Measurements from ENCODE around the gene CEACAM8. TPM values are rescaled to one million over a fixed set of nuclear protein-coding genes. Genes with fewer than 3 reads are reported as not detected.
"Not testable (repeated sequence)": the region's sequence is repeated elsewhere in the genome, so short reads cannot be mapped to it uniquely, and the experiment has no call there.

Gene CEACAM8
- total RNA-seq (1.7 TPM), polyA plus RNA-seq (0.41 TPM)
- long read RNA-seq, donor 1: 0 reads
- long read RNA-seq, donor 2: 0 reads
- long read RNA-seq, donor 3: 0 reads
- long read RNA-seq, donor 4: 0 reads
- long read RNA-seq, donor 5: 0 reads
- long read RNA-seq, donor 6: 0 reads
- long read RNA-seq, donor 7: 0 reads
- long read RNA-seq, donor 8: 0 reads
- long read RNA-seq, donor 9: 0 reads
- long read RNA-seq, donor 10: 0 reads

- no peaks in the 10 kb centered on the region for H3K27me3 ChIP-seq (ENCODE audit: control insufficient read depth in 2 of 2, insufficient read depth in 1 of 2, low read length in 1 of 2)
- H3K27ac ChIP-seq (ENCODE audit: low read depth in 1 of 2, low read length in 1 of 2): no peak within 1 kb of the TSS
- no peak for DNase-seq (ENCODE audit: low read depth in 6 of 9, low spot score in 9 of 9)
- H3K9me3 ChIP-seq (ENCODE audit: control insufficient read depth in 2 of 2, insufficient read depth in 1 of 2, low read length in 1 of 2): no peaks in the 10 kb centered on the region
- WGBS: 82% methylated on average over 10 of the region's 10 CpGs
- H3K36me3 ChIP-seq (ENCODE audit: control insufficient read depth in 2 of 2, insufficient read depth in 2 of 2, low read length in 1 of 2): no peaks in the 10 kb centered on the region
- no peak within 1 kb of the TSS for H3K4me3 ChIP-seq (ENCODE audit: low read length in 2 of 2)
- H3K4me1 ChIP-seq (ENCODE audit: control insufficient read depth in 2 of 2, insufficient read depth in 2 of 2, low read length in 2 of 2): no peaks in the 10 kb centered on the region
These were observed at the start of gene CEACAM8 for GRCh38 chr19:42594617-42595489. Gene CEACAM8 (minus strand): TSS chr19:42594924. CDS start chr19:42594828, 96 bp downstream.

GRCh38 chr19:42639324-42640092 lies 44.8 kb upstream of the CEACAM8 start:
- 97% methylated on average over 49 of the region's 58 CpGs for WGBS
- H3K4me3 ChIP-seq (ENCODE audit: low read length in 2 of 2); H3K27me3 ChIP-seq (ENCODE audit: control insufficient read depth in 2 of 2, insufficient read depth in 1 of 2, low read length in 1 of 2); H3K4me1 ChIP-seq (ENCODE audit: control insufficient read depth in 2 of 2, insufficient read depth in 2 of 2, low read length in 2 of 2); H3K27ac ChIP-seq (ENCODE audit: low read depth in 1 of 2, low read length in 1 of 2); H3K9me3 ChIP-seq (ENCODE audit: control insufficient read depth in 2 of 2, insufficient read depth in 1 of 2, low read length in 1 of 2); H3K36me3 ChIP-seq (ENCODE audit: control insufficient read depth in 2 of 2, insufficient read depth in 2 of 2, low read length in 1 of 2); DNase-seq (ENCODE audit: low read depth in 6 of 9, low spot score in 9 of 9): not testable (repeated sequence)

GRCh38 chr19:42635233-42635539 lies 40.5 kb upstream of the CEACAM8 start:
- Histone ChIP-seq H3K36me3 (ENCODE audit: control insufficient read depth in 2 of 2, insufficient read depth in 2 of 2, low read length in 1 of 2) (no peaks in the 10 kb centered on the region), H3K4me1 (ENCODE audit: control insufficient read depth in 2 of 2, insufficient read depth in 2 of 2, low read length in 2 of 2) (no peaks in the 10 kb centered on the region), H3K27me3 (ENCODE audit: control insufficient read depth in 2 of 2, insufficient read depth in 1 of 2, low read length in 1 of 2) (no peaks in the 10 kb centered on the region), H3K9me3 (ENCODE audit: control insufficient read depth in 2 of 2, insufficient read depth in 1 of 2, low read length in 1 of 2) (no peaks in the 10 kb centered on the region), H3K27ac (ENCODE audit: low read depth in 1 of 2, low read length in 1 of 2) (no peak overlapping the region), H3K4me3 (ENCODE audit: low read length in 2 of 2) (no peak overlapping the region)
- 93% methylated on average over 1 of the region's 1 CpG for WGBS
- DNase-seq (ENCODE audit: low read depth in 6 of 9, low spot score in 9 of 9): no peak

- Histone ChIP-seq H3K4me3 (ENCODE audit: low read length in 2 of 2) (no peak overlapping the region), H3K9me3 (ENCODE audit: control insufficient read depth in 2 of 2, insufficient read depth in 1 of 2, low read length in 1 of 2) (no peaks in the 10 kb centered on the region), H3K4me1 (ENCODE audit: control insufficient read depth in 2 of 2, insufficient read depth in 2 of 2, low read length in 2 of 2) (no peaks in the 10 kb centered on the region), H3K36me3 (ENCODE audit: control insufficient read depth in 2 of 2, insufficient read depth in 2 of 2, low read length in 1 of 2) (no peaks in the 10 kb centered on the region), H3K27ac (ENCODE audit: low read depth in 1 of 2, low read length in 1 of 2) (no peak overlapping the region), H3K27me3 (ENCODE audit: control insufficient read depth in 2 of 2, insufficient read depth in 1 of 2, low read length in 1 of 2) (no peaks in the 10 kb centered on the region)
- DNase-seq (ENCODE audit: low read depth in 6 of 9, low spot score in 9 of 9): peak in 4 of 9 donors; percentile 9 to 21 (median 16)
- 83% methylated on average over 5 of the region's 5 CpGs for WGBS
These were observed 39.9 kb upstream of the CEACAM8 start for GRCh38 chr19:42634409-42635232.

GRCh38 chr19:42629191-42629590 lies 34.5 kb upstream of the CEACAM8 start:
- Histone ChIP-seq H3K4me1 (ENCODE audit: control insufficient read depth in 2 of 2, insufficient read depth in 2 of 2, low read length in 2 of 2) (no peaks in the 10 kb centered on the region), H3K36me3 (ENCODE audit: control insufficient read depth in 2 of 2, insufficient read depth in 2 of 2, low read length in 1 of 2) (no peaks in the 10 kb centered on the region), H3K27me3 (ENCODE audit: control insufficient read depth in 2 of 2, insufficient read depth in 1 of 2, low read length in 1 of 2) (no peaks in the 10 kb centered on the region), H3K9me3 (ENCODE audit: control insufficient read depth in 2 of 2, insufficient read depth in 1 of 2, low read length in 1 of 2) (no peaks in the 10 kb centered on the region), H3K4me3 (ENCODE audit: low read length in 2 of 2) (no peak overlapping the region), H3K27ac (ENCODE audit: low read depth in 1 of 2, low read length in 1 of 2) (no peak overlapping the region)
- DNase-seq (ENCODE audit: low read depth in 6 of 9, low spot score in 9 of 9): no peak

GRCh38 chr19:42628411-42629140 lies 33.9 kb upstream of the CEACAM8 start:
- Histone ChIP-seq H3K27me3 (ENCODE audit: control insufficient read depth in 2 of 2, insufficient read depth in 1 of 2, low read length in 1 of 2) (no peaks in the 10 kb centered on the region), H3K27ac (ENCODE audit: low read depth in 1 of 2, low read length in 1 of 2) (no peak overlapping the region), H3K4me3 (ENCODE audit: low read length in 2 of 2) (no peak overlapping the region), H3K4me1 (ENCODE audit: control insufficient read depth in 2 of 2, insufficient read depth in 2 of 2, low read length in 2 of 2) (no peaks in the 10 kb centered on the region), H3K9me3 (ENCODE audit: control insufficient read depth in 2 of 2, insufficient read depth in 1 of 2, low read length in 1 of 2) (no peaks in the 10 kb centered on the region), H3K36me3 (ENCODE audit: control insufficient read depth in 2 of 2, insufficient read depth in 2 of 2, low read length in 1 of 2) (no peaks in the 10 kb centered on the region)
- no peak for DNase-seq (ENCODE audit: low read depth in 6 of 9, low spot score in 9 of 9)
- WGBS: 77% methylated on average over 2 of the region's 2 CpGs

- no peaks in the 10 kb centered on the region for H3K36me3 ChIP-seq (ENCODE audit: control insufficient read depth in 2 of 2, insufficient read depth in 2 of 2, low read length in 1 of 2)
- no peaks in the 10 kb centered on the region for H3K27me3 ChIP-seq (ENCODE audit: control insufficient read depth in 2 of 2, insufficient read depth in 1 of 2, low read length in 1 of 2)
- WGBS: 67% methylated on average over 2 of the region's 2 CpGs
- DNase-seq (ENCODE audit: low read depth in 6 of 9, low spot score in 9 of 9): no peak
- H3K4me1 ChIP-seq (ENCODE audit: control insufficient read depth in 2 of 2, insufficient read depth in 2 of 2, low read length in 2 of 2): no peaks in the 10 kb centered on the region
- no peak overlapping the region for H3K27ac ChIP-seq (ENCODE audit: low read depth in 1 of 2, low read length in 1 of 2)
- H3K9me3 ChIP-seq (ENCODE audit: control insufficient read depth in 2 of 2, insufficient read depth in 1 of 2, low read length in 1 of 2): no peaks in the 10 kb centered on the region
- H3K4me3 ChIP-seq (ENCODE audit: low read length in 2 of 2): no peak overlapping the region
These were observed 33.2 kb upstream of the CEACAM8 start for GRCh38 chr19:42627916-42628315.

- WGBS: 75% methylated on average over 2 of the region's 2 CpGs
- no peak overlapping the region for H3K4me3 ChIP-seq (ENCODE audit: low read length in 2 of 2)
- no peaks in the 10 kb centered on the region for H3K9me3 ChIP-seq (ENCODE audit: control insufficient read depth in 2 of 2, insufficient read depth in 1 of 2, low read length in 1 of 2)
- H3K27ac ChIP-seq (ENCODE audit: low read depth in 1 of 2, low read length in 1 of 2): no peak overlapping the region
- H3K27me3 ChIP-seq (ENCODE audit: control insufficient read depth in 2 of 2, insufficient read depth in 1 of 2, low read length in 1 of 2): no peaks in the 10 kb centered on the region
- H3K36me3 ChIP-seq (ENCODE audit: control insufficient read depth in 2 of 2, insufficient read depth in 2 of 2, low read length in 1 of 2): no peaks in the 10 kb centered on the region
- H3K4me1 ChIP-seq (ENCODE audit: control insufficient read depth in 2 of 2, insufficient read depth in 2 of 2, low read length in 2 of 2): no peaks in the 10 kb centered on the region
- no peak for DNase-seq (ENCODE audit: low read depth in 6 of 9, low spot score in 9 of 9)
These were observed 31.5 kb upstream of the CEACAM8 start for GRCh38 chr19:42626181-42626580.
